Measurements from ENCODE around the gene KRTAP1-3. TPM values are rescaled to one million over a fixed set of nuclear protein-coding genes. Genes with fewer than 3 reads are reported as not detected.
"Not testable (repeated sequence)": the region's sequence is repeated elsewhere in the genome, so short reads cannot be mapped to it uniquely, and the experiment has no call there.

Gene KRTAP1-3
- total RNA-seq, 2 experiments from 2014 or later = not detected

DNA sequence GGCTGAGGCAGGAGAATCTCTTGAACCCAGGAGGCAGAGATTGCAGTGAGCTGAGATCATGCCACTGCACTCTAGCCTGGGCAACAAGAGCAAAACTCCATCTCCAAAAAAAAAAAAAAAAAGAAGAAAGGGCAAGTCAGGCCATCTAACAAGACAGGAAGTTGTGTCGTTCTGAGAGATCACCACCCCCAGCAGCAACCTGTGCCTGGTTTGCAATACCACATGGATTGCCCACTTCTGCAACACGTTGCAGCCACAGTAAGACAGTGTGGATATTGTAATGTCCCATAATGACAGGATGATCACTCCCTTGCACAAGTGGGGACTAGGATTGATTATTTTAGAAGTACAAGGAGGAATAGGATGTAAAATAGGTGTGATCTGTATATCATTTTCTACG lies 34.4 kb upstream of the KRTAP1-3 start:
- H3K4me3 Mint-ChIP-seq = no peak overlapping the region
- H3K9me3 ChIP-seq (ENCODE audit: control insufficient read depth in 1 of 2, insufficient read depth in 1 of 2, low read length in 2 of 2) = no peaks in the 10 kb centered on the region
- no peaks in the 10 kb centered on the region for H3K4me1 ChIP-seq (ENCODE audit: insufficient read depth, low read length)
- H3K27me3 Mint-ChIP-seq = peaks cover 4% of the 10 kb centered on the region
- TF ChIP-seq, protein P1, sequence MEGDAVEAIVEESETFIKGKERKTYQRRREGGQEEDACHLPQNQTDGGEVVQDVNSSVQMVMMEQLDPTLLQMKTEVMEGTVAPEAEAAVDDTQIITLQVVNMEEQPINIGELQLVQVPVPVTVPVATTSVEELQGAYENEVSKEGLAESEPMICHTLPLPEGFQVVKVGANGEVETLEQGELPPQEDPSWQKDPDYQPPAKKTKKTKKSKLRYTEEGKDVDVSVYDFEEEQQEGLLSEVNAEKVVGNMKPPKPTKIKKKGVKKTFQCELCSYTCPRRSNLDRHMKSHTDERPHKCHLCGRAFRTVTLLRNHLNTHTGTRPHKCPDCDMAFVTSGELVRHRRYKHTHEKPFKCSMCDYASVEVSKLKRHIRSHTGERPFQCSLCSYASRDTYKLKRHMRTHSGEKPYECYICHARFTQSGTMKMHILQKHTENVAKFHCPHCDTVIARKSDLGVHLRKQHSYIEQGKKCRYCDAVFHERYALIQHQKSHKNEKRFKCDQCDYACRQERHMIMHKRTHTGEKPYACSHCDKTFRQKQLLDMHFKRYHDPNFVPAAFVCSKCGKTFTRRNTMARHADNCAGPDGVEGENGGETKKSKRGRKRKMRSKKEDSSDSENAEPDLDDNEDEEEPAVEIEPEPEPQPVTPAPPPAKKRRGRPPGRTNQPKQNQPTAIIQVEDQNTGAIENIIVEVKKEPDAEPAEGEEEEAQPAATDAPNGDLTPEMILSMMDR (IDR thresholded peaks at IDR 0.05) = no peak
- H3K27me3 ChIP-seq (ENCODE audit: control insufficient read depth in 1 of 2, insufficient read depth in 2 of 2, low read length in 2 of 2) = no peaks in the 10 kb centered on the region
- no peaks in the 10 kb centered on the region for H3K36me3 Mint-ChIP-seq (ENCODE audit: low read depth)
- intact Hi-C loops (cut with DNase I, micrococcal nuclease) = no loop called here
- no peak overlapping the region for H3K4me3 ChIP-seq (ENCODE audit: low read length)
- DNase-seq = no peak
- H3K9me3 Mint-ChIP-seq = no peaks in the 10 kb centered on the region
- H3K4me1 Mint-ChIP-seq (ENCODE audit: low read depth) = no peaks in the 10 kb centered on the region
- no peak for ATAC-seq (ENCODE audit: poor library complexity)
- ChIA-PET CTCF (no interaction called here), POLR2A (no interaction called here)
- no peak overlapping the region for H3K27ac ChIP-seq (ENCODE audit: low read depth in 1 of 2, low read length in 2 of 2)
- H3K27ac Mint-ChIP-seq = no peak overlapping the region
- H3K36me3 ChIP-seq (ENCODE audit: insufficient read depth, low read length) = no peaks in the 10 kb centered on the region

- TF ChIP-seq, protein P1 (IDR thresholded peaks at IDR 0.05) = no peak
- H3K36me3 ChIP-seq (ENCODE audit: insufficient read depth, low read length) = no peaks in the 10 kb centered on the region
- POLR2A ChIA-PET = no interaction called here
- ATAC-seq (ENCODE audit: poor library complexity) (no peak), DNase-seq (no peak)
- Mint-ChIP-seq H3K27ac (no peak overlapping the region), H3K4me1 (ENCODE audit: low read depth) (no peaks in the 10 kb centered on the region), H3K27me3 (peaks cover 13% of the 10 kb centered on the region), H3K4me3 (no peak overlapping the region), H3K9me3 (no peaks in the 10 kb centered on the region), H3K36me3 (ENCODE audit: low read depth) (no peaks in the 10 kb centered on the region)
- H3K4me3 ChIP-seq (ENCODE audit: low read length) = no peak overlapping the region
- CTCF ChIA-PET = no interaction called here
- intact Hi-C loops (cut with DNase I, micrococcal nuclease) = no loop called here
- no peaks in the 10 kb centered on the region for H3K4me1 ChIP-seq (ENCODE audit: insufficient read depth, low read length)
- H3K27me3 ChIP-seq (ENCODE audit: control insufficient read depth in 1 of 2, insufficient read depth in 2 of 2, low read length in 2 of 2) = peaks cover 0 to 2% of the 10 kb centered on the region in 2 experiments
- no peak overlapping the region for H3K27ac ChIP-seq (ENCODE audit: low read depth in 1 of 2, low read length in 2 of 2)
- no peaks in the 10 kb centered on the region for H3K9me3 ChIP-seq (ENCODE audit: control insufficient read depth in 1 of 2, insufficient read depth in 1 of 2, low read length in 2 of 2)
Measured at GRCh38 chr17:41067281-41067680, 32.6 kb upstream of the KRTAP1-3 start.

DNA sequence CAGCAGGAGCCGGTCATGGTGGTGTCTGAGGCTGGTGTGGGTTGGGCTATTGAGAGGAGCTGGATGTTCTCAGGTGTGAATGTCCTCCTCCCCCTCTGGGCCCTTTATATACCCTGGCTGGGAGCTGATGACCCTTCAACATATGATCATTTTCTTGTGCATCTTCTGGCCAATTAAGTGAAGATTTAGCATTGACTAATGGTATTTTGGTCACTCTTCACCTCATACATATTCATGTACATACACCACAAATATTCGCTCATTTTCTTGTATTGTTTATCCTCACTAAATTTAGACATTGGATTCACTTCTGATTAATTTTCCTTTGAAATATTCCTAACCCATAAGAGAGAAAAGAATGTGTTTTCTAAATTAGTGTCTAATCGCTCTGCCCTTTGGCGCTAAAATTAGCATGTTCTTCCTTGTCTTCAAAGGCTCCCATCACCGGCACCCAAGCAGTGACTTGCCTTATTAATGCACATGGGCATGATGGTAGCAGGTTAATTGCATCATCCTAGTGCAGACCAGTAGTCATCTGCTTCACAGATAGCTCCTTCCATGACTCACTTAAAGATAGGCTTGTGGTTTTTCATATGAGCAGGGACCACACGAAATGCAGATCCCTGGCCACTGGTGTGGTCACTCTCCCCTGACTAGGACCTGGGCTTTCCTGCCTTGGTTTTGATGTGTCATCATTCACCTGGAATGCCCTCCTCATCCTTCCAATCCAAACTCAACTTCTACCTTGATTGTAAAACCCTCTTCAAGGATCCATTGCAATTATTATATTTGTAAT lies 31.4 kb upstream of the KRTAP1-3 start, which contains the start of gene KRTAP2-4:
Gene KRTAP2-4, minus strand, starts transcription at position 51 of the 796 bp plus-strand sequence. Its CDS starts 34 bp downstream, at position 17.
- Mint-ChIP-seq H3K27ac (no peak within 1 kb of the TSS), H3K27me3 (peaks cover 24% of the 10 kb centered on the region), H3K4me1 (ENCODE audit: low read depth) (no peaks in the 10 kb centered on the region), H3K4me3 (no peak within 1 kb of the TSS), H3K9me3 (no peaks in the 10 kb centered on the region), H3K36me3 (ENCODE audit: low read depth) (no peaks in the 10 kb centered on the region)
- ATAC-seq (ENCODE audit: poor library complexity) (no peak), DNase-seq (no peak)
- H3K4me1 ChIP-seq (ENCODE audit: insufficient read depth, low read length) = no peaks in the 10 kb centered on the region
- CTCF ChIA-PET = no interaction called here
- H3K27ac ChIP-seq (ENCODE audit: low read depth in 1 of 2, low read length in 2 of 2) = no peak within 1 kb of the TSS
- TF ChIP-seq, protein P1 (IDR thresholded peaks at IDR 0.05) = no peak
- no peak within 1 kb of the TSS for H3K4me3 ChIP-seq (ENCODE audit: low read length)
- no peaks in the 10 kb centered on the region for H3K36me3 ChIP-seq (ENCODE audit: insufficient read depth, low read length)
- H3K27me3 ChIP-seq (ENCODE audit: control insufficient read depth in 1 of 2, insufficient read depth in 2 of 2, low read length in 2 of 2) = peaks cover 0 to 6% of the 10 kb centered on the region in 2 experiments
- H3K9me3 ChIP-seq (ENCODE audit: control insufficient read depth in 1 of 2, insufficient read depth in 1 of 2, low read length in 2 of 2) = no peaks in the 10 kb centered on the region
- intact Hi-C loops (cut with DNase I, micrococcal nuclease) = no loop called here
- POLR2A ChIA-PET = no interaction called here

GRCh38 chr17:41065016-41065689 lies 30.5 kb upstream of the KRTAP1-3 start:
- POLR2A ChIA-PET; H3K36me3 Mint-ChIP-seq (ENCODE audit: low read depth); ATAC-seq (ENCODE audit: poor library complexity); DNase-seq; CTCF ChIA-PET; H3K9me3 ChIP-seq (ENCODE audit: control insufficient read depth in 1 of 2, insufficient read depth in 1 of 2, low read length in 2 of 2); H3K9me3 Mint-ChIP-seq; H3K4me3 ChIP-seq (ENCODE audit: low read length); H3K4me1 ChIP-seq (ENCODE audit: insufficient read depth, low read length); H3K36me3 ChIP-seq (ENCODE audit: insufficient read depth, low read length); H3K27ac ChIP-seq (ENCODE audit: low read depth in 1 of 2, low read length in 2 of 2); intact Hi-C loops (cut with DNase I, micrococcal nuclease); H3K4me3 Mint-ChIP-seq; H3K4me1 Mint-ChIP-seq (ENCODE audit: low read depth); H3K27ac Mint-ChIP-seq: not testable (repeated sequence)
- peaks cover 0 to 10% of the 10 kb centered on the region in 2 experiments for H3K27me3 ChIP-seq (ENCODE audit: control insufficient read depth in 1 of 2, insufficient read depth in 2 of 2, low read length in 2 of 2)
- H3K27me3 Mint-ChIP-seq = peaks cover 33% of the 10 kb centered on the region
